H1 (cell line): ENCODE data around the gene RASGRP1. TPM values are rescaled to one million over a fixed set of nuclear protein-coding genes. Genes with fewer than 3 reads are reported as not detected.

Experiments
- CTCF ChIA-PET: fragments of 300-600 bp; sonication (Branson Sonifier 250); formaldehyde crosslinking; loops from one replicate; lab custom pipeline; 2021; ENCODE audit not compliant: partially characterized antibody; lab: Charles Lee
- POLR2A ChIA-PET: fragments of 300-600 bp; sonication (Branson Sonifier 250); formaldehyde crosslinking; loops from one replicate; lab custom pipeline; 2021; ENCODE audit warnings: inconsistent platforms; ENCODE audit not compliant: partially characterized antibody; lab: Charles Lee
- DNase-seq, 2 experiments: peaks; one replicate each; pipeline versions ENCODE4 v3.0.0 to v3.0.0-alpha.2; 2010 to 2022; ENCODE audit warnings: low spot score in 2 of 2, low read depth in 1 of 2, mixed read lengths in 1 of 2
- FAIRE-seq: peaks from 2 replicates; lab custom pipeline; 2011; peaks lifted over from hg19 to GRCh38; lab: Jason Lieb, UNC
- H2AFZ ChIP-seq: 2 replicates; pipeline ENCODE4 v1.8.1; 2012; ENCODE audit warnings: low read length, inconsistent platforms
- H2AK5ac ChIP-seq: 2 replicates; pipeline ENCODE4 v1.6.1; 2013; ENCODE audit warnings: low read depth, low read length
- H2BK120ac ChIP-seq: replicated peaks from 2 replicates; pipeline ENCODE3; 2013; ENCODE audit warnings: low read depth, low read length, inconsistent platforms
- H2BK12ac ChIP-seq: 2 replicates; pipeline ENCODE4 v1.6.1; 2013; ENCODE audit warnings: low read depth, low read length
- H2BK15ac ChIP-seq: 2 replicates; pipeline ENCODE4 v1.6.1; 2013; ENCODE audit warnings: low read length
- H2BK20ac ChIP-seq: 2 replicates; pipeline ENCODE4 v1.6.1; 2013; ENCODE audit warnings: low read length
- H2BK5ac ChIP-seq: 2 replicates; pipeline ENCODE4 v1.6.1; 2013; ENCODE audit warnings: low read depth, low read length
- H3K14ac ChIP-seq: 2 replicates; pipeline ENCODE4 v1.6.1; 2013; ENCODE audit warnings: inconsistent platforms; ENCODE audit not compliant: insufficient read length
- H3K18ac ChIP-seq: 2 replicates; pipeline ENCODE4 v1.6.1; 2013; ENCODE audit warnings: low read length; ENCODE audit errors: extremely low read depth
- H3K23ac ChIP-seq: 2 replicates; pipeline ENCODE4 v1.6.1; 2013; ENCODE audit warnings: inconsistent platforms; ENCODE audit not compliant: insufficient read length
- H3K23me2 ChIP-seq: 2 replicates; pipeline ENCODE4 v1.6.1; 2013; ENCODE audit warnings: low read depth, low read length
- H3K27ac ChIP-seq: 2 replicates; pipeline ENCODE4 v1.6.1; 2011; ENCODE audit warnings: low read depth, low read length, inconsistent platforms
- H3K27me3 ChIP-seq, 4 experiments: replicated peaks in 1 of 4; 1 replicate in 1 of 4; 2 replicates in 3 of 4; pipeline versions ENCODE4 v1.6.1 to v1.8.1; 2011 to 2013; ENCODE audit warnings: low read length in 3 of 4, mild to moderate bottlenecking in 3 of 4, inconsistent platforms in 2 of 4, mixed read lengths in 2 of 4, moderate library complexity in 1 of 4; ENCODE audit not compliant: control insufficient read depth in 3 of 4, insufficient read depth in 3 of 4; ENCODE audit errors: extremely low read depth in 1 of 4
- H3K36me3 ChIP-seq, 4 experiments: 2 replicates each; pipeline versions ENCODE4 v1.6.1 to v1.8.1; 2011 to 2013; ENCODE audit warnings: mild to moderate bottlenecking in 4 of 4, low read length in 3 of 4, moderate library complexity in 2 of 4, control low read depth in 1 of 4, inconsistent platforms in 1 of 4; ENCODE audit not compliant: insufficient read depth in 4 of 4, control insufficient read depth in 2 of 4
- H3K4ac ChIP-seq: replicated peaks from 2 replicates; pipeline ENCODE3; 2013; ENCODE audit warnings: low read length, low read depth, mixed read lengths, inconsistent platforms; ENCODE audit not compliant: insufficient read length
- H3K4me1 ChIP-seq, 4 experiments: replicated peaks in 1 of 4; 1 replicate in 1 of 4; 2 replicates in 3 of 4; pipeline versions ENCODE4 v1.6.1 to v1.8.1; 2011 to 2013; ENCODE audit warnings: low read length in 3 of 4, inconsistent platforms in 2 of 4, mixed read lengths in 1 of 4; ENCODE audit not compliant: insufficient read depth in 4 of 4, control insufficient read depth in 3 of 4
- H3K4me2 ChIP-seq, 2 experiments: 2 replicates each; pipeline versions ENCODE4 v1.6.1 to v1.8.1; 2011 to 2013; ENCODE audit warnings: low read depth in 2 of 2, low read length in 2 of 2, control low read depth in 1 of 2, inconsistent platforms in 1 of 2, mild to moderate bottlenecking in 1 of 2; ENCODE audit not compliant: insufficient read depth in 1 of 2
- H3K4me3 ChIP-seq, 4 experiments: fragments of 200-600, 300-600 bp in 1 of 4; sonication (generic), shearing (Covaris generic), sonication (Bioruptor Twin) in 1 of 4; 2 replicates each; pipeline versions ENCODE4 v1.5.1 to v1.8.1; 2011 to 2016; ENCODE audit warnings: low read length in 4 of 4, low read depth in 3 of 4, control low read depth in 2 of 4, inconsistent platforms in 2 of 4, mild to moderate bottlenecking in 2 of 4, mixed read lengths in 1 of 4, moderate library complexity in 1 of 4; ENCODE audit not compliant: insufficient read depth in 2 of 4; ENCODE audit errors: extremely low read depth in 1 of 4
- H3K56ac ChIP-seq: replicated peaks from 2 replicates; pipeline ENCODE3; 2013; ENCODE audit warnings: low read depth, mild to moderate bottlenecking, mixed read lengths, low read length, inconsistent platforms; ENCODE audit not compliant: insufficient read length
- H3K79me1 ChIP-seq: 2 replicates; pipeline ENCODE4 v1.6.1; 2013; ENCODE audit warnings: low read depth, low read length, control low read depth
- H3K79me2 ChIP-seq, 2 experiments: 2 replicates each; pipeline versions ENCODE4 v1.6.1 to v1.8.1; 2012 to 2013; ENCODE audit warnings: low read length in 2 of 2, mild to moderate bottlenecking in 2 of 2, inconsistent platforms in 1 of 2; ENCODE audit not compliant: insufficient read depth in 2 of 2, control insufficient read depth in 1 of 2
- H3K9ac ChIP-seq, 4 experiments: replicated peaks in 1 of 4; 1 replicate in 1 of 4; 2 replicates in 3 of 4; pipeline versions ENCODE4 v1.6.1 to v1.8.1; 2011 to 2013; ENCODE audit warnings: low read depth in 3 of 4, low read length in 3 of 4, control low read depth in 2 of 4, mild to moderate bottlenecking in 2 of 4, moderate library complexity in 2 of 4, inconsistent platforms in 1 of 4; ENCODE audit errors: extremely low read depth in 1 of 4
- H3K9me3 ChIP-seq, 2 experiments: 2 replicates each; pipeline versions ENCODE4 v1.6.1 to v1.8.1; 2012 to 2013; ENCODE audit warnings: mild to moderate bottlenecking in 2 of 2, moderate library complexity in 2 of 2, control low read depth in 1 of 2, inconsistent platforms in 1 of 2, low read depth in 1 of 2, low read length in 1 of 2, mixed read lengths in 1 of 2; ENCODE audit not compliant: insufficient read depth in 2 of 2
- H4K20me1 ChIP-seq, 2 experiments: replicated peaks in 1 of 2; 2 replicates each; pipeline versions ENCODE3 to v1.8.1; 2011 to 2013; ENCODE audit warnings: inconsistent platforms in 2 of 2, low read length in 2 of 2, mild to moderate bottlenecking in 1 of 2; ENCODE audit not compliant: insufficient read depth in 2 of 2, control insufficient read depth in 1 of 2
- H4K5ac ChIP-seq: 2 replicates; pipeline ENCODE4 v1.6.1; 2013; ENCODE audit warnings: low read length, low read depth, mixed read lengths, inconsistent platforms; ENCODE audit not compliant: insufficient read length
- H4K8ac ChIP-seq: 2 replicates; pipeline ENCODE4 v1.8.0; 2013; ENCODE audit warnings: mild to moderate bottlenecking, moderate library complexity, low read length, inconsistent platforms; ENCODE audit not compliant: insufficient read depth; ENCODE audit errors: extremely low read depth
- H4K91ac ChIP-seq: replicated peaks from 2 replicates; pipeline ENCODE3; 2013; ENCODE audit warnings: low read length, mixed read lengths, inconsistent platforms; ENCODE audit not compliant: insufficient read length
- EZH2 ChIP-seq: fragments of 200-600 bp; sonication (generic); IDR thresholded peaks from 2 replicates; pipeline ENCODE4 v1.7.1; 2012; ENCODE audit warnings: low read depth, mild to moderate bottlenecking, moderate library complexity, low read length, inconsistent platforms; ENCODE audit not compliant: severe bottlenecking
- WGBS, 2 experiments: shearing (Covaris generic) in 1 of 2; methylation state at CpG; one replicate each; pipeline versions ENCODE4 v1.1.6 to v1.1.7; 2013 to 2015; ENCODE audit warnings: low lambda C conversion rate in 2 of 2, mixed read lengths in 2 of 2, inconsistent platforms in 1 of 2, low coverage in 1 of 2, missing lambda C conversion rate in 1 of 2; ENCODE audit not compliant: insufficient replicate concordance in 2 of 2, insufficient coverage in 1 of 2, insufficient read length in 1 of 2; ENCODE audit errors: extremely low coverage in 1 of 2, missing lambda C conversion rate in 1 of 2; 5-methylcytosine and 5-hydroxymethylcytosine counted together
- polyA plus RNA-seq, 7 experiments: library from polyadenylated mRNA; depleted of rRNA in 3 of 7; stranded (reverse) in 5 of 7; unstranded in 2 of 7; fragments of >200 nt in 5 of 7; fragments of 200-250 nt in 2 of 7; gene quantifications; 1 replicate in 5 of 7; 2 replicates in 1 of 7; 4 replicates in 1 of 7; pipeline versions ENCODE4 v1.2.1 to v1.2.3, GENCODE V29; 2011 to 2013; ENCODE audit warnings: missing spikeins in 2 of 7, mixed read lengths in 2 of 7
- total RNA-seq: library from RNA; stranded (reverse); fragmentation: NEBNext Ultra II Directional; extraction: Animal tissue kit (Norgen Biotek cat#: 25700); gene quantifications from 2 replicates; pipeline ENCODE4 v1.2.1, GENCODE V29; 2021

RASGRP1 gene
- total and polyA plus RNA-seq, 2 of the 8 experiments (the other 6 are each of a cell fraction or from before 2014, with no cell fraction given), result 1.1 to 2.1 TPM

DNA sequence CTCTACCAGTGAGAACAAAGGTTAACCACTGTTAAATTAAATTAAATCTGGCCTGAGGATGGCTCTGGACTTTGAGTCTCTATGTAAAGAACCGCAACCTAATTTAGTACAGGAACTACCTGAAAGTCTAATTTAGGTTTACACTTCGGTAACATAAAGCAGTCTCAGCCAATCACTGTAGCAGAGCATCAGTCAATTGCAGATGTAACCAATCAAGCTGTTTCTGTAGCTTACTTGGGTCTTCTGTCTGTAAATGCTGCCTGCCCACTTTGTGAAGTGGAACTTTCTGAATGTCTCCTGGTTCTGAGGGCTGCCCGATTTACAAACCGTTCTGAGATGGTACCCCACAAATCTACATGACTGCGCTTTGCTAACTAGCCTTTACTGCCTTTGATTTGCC lies 39.1 kb upstream of the RASGRP1 start:
- no peak overlapping the region for H2BK15ac ChIP-seq
- no peaks in the 10 kb centered on the region for H3K27me3 ChIP-seq
- no peak overlapping the region for H3K4me3 ChIP-seq
- H3K27ac ChIP-seq, result no peak overlapping the region
- no peak overlapping the region for H3K4ac ChIP-seq
- H3K4me1 ChIP-seq, result no peaks in the 10 kb centered on the region
- no peak overlapping the region for H3K14ac ChIP-seq
- H4K8ac ChIP-seq, result no peak overlapping the region
- no peaks in the 10 kb centered on the region for H4K20me1 ChIP-seq
- no peak overlapping the region for H3K23ac ChIP-seq
- H3K56ac ChIP-seq, result no peak overlapping the region
- H2BK120ac ChIP-seq, result no peak overlapping the region
- H2AFZ ChIP-seq, result 0 out of 2 replicates have a peak overlapping the region, but pooled peaks have one; percentile 38
- no peaks in the 10 kb centered on the region for H3K79me2 ChIP-seq
- H2BK5ac ChIP-seq, result no peak overlapping the region
- no peaks in the 10 kb centered on the region for H3K79me1 ChIP-seq
- H4K91ac ChIP-seq, result no peak overlapping the region
- DNase-seq, result no peak
- no peaks in the 10 kb centered on the region for H3K36me3 ChIP-seq
- no peak overlapping the region for H3K18ac ChIP-seq
- H3K4me2 ChIP-seq, result no peak overlapping the region
- 94% methylated on average over 5 of the region's 5 CpGs; no CpG with 5 or more reads in 1 of the 2 experiments for WGBS, 2 experiments
- no peaks in the 10 kb centered on the region; a peak in 1 of 4 replicates for H3K9me3 ChIP-seq
- H3K9ac ChIP-seq, result no peak overlapping the region
- ChIA-PET CTCF (interaction anchor here (0.6 to 1.9 kb wide), 8 partner anchors 12 to 163 kb away, joined by 3 to 10 read pairs (median 4); partner anchors contain the start of gene RASGRP1), POLR2A (no interaction called here)
- H2AK5ac ChIP-seq, result no peak overlapping the region
- no peaks in the 10 kb centered on the region for H3K23me2 ChIP-seq
- no peak overlapping the region for H2BK20ac ChIP-seq
- H4K5ac ChIP-seq, result no peak overlapping the region
- FAIRE-seq, result no peak
- H2BK12ac ChIP-seq, result no peak overlapping the region
- no peak for TF ChIP-seq EZH2
